HepG2 (cell line): ENCODE measurements around the gene ATRN. TPM values are rescaled to one million over a fixed set of nuclear protein-coding genes. Genes with fewer than 3 reads are reported as not detected.

Source experiments
- ATAC-seq: fragments of 200-7000 bp; cut with Tn5 transposase; 3 replicates; pipeline ENCODE4 v1.9.1; 2020; ENCODE audit warnings: mild to moderate bottlenecking, moderate library complexity
- BruUV-seq: library from RNA; stranded (reverse); fragments of 400-500 nt; replicated peaks from 2 replicates; lab custom pipeline; 2021; lab: Mats Ljungman, UMichigan
- CTCF ChIA-PET: fragments of 300-600 bp; formaldehyde crosslinking; extraction: SDS; loops from one replicate; lab custom pipeline; 2021; ENCODE audit warnings: low total read pairs, inconsistent platforms, low intra/inter-chr PET ratio; lab: Yijun Ruan, JAX
- POLR2A ChIA-PET: fragments of 350-600 bp; sonication (Branson Sonifier 250); formaldehyde crosslinking; loops from one replicate; lab custom pipeline; 2020; ENCODE audit warnings: antibody characterized with exemption, inconsistent platforms; lab: Yijun Ruan, JAX
- DNase-seq: peaks from one replicate; pipeline ENCODE4 v3.0.0-alpha.2; 2015; ENCODE audit warnings: low spot score
- FAIRE-seq: peaks from 3 replicates; lab custom pipeline; 2011; peaks lifted over from hg19 to GRCh38; lab: Jason Lieb, UNC
- H2AFZ ChIP-seq: one replicate; pipeline ENCODE4 v1.6.1; 2011; ENCODE audit warnings: low read length, inconsistent platforms
- H3K27ac ChIP-seq: fragments of 300-600 bp; 3 replicates; pipeline ENCODE4 v1.8.0; 2011; ENCODE audit warnings: mixed run types, mild to moderate bottlenecking, mixed read lengths, low read length, inconsistent platforms; ENCODE audit not compliant: insufficient read depth; ENCODE audit errors: extremely low read length
- H3K27me3 ChIP-seq, 2 experiments: fragments of 200-600 bp in 1 of 2; 2 replicates in 1 of 2; 3 replicates in 1 of 2; pipeline versions ENCODE4 v1.6.0 to v1.8.0; 2011; ENCODE audit warnings: low read length in 2 of 2, mild to moderate bottlenecking in 2 of 2, moderate library complexity in 2 of 2, inconsistent platforms in 1 of 2; ENCODE audit not compliant: insufficient read depth in 2 of 2, control insufficient read depth in 1 of 2
- H3K36me3 ChIP-seq, 2 experiments: fragments of 200-600 bp in 1 of 2; replicated peaks in 1 of 2; 2 replicates in 1 of 2; 3 replicates in 1 of 2; pipeline versions ENCODE4 v1.5.1 to v1.8.0; 2011; ENCODE audit warnings: low read length in 2 of 2, inconsistent platforms in 1 of 2; ENCODE audit not compliant: insufficient read depth in 2 of 2, control insufficient read depth in 1 of 2
- H3K4me1 ChIP-seq: 2 replicates; pipeline ENCODE4 v1.5.1; 2012; ENCODE audit warnings: low read length, inconsistent platforms; ENCODE audit not compliant: insufficient read depth
- H3K4me2 ChIP-seq: 2 replicates; pipeline ENCODE4 v1.6.0; 2011; ENCODE audit warnings: low read depth, low read length, inconsistent platforms
- H3K4me3 ChIP-seq, 3 experiments: fragments of 200-600 bp in 1 of 3; sonication (generic), shearing (Covaris generic) in 1 of 3; replicated peaks in 1 of 3; 2 replicates each; pipeline ENCODE4 v1.5.1; 2011 to 2016; ENCODE audit warnings: low read length in 3 of 3, inconsistent platforms in 2 of 3, low read depth in 2 of 3, mild to moderate bottlenecking in 2 of 3, control low read depth in 1 of 3, mixed read lengths in 1 of 3; ENCODE audit not compliant: insufficient read depth in 1 of 3
- H3K79me2 ChIP-seq: one replicate; pipeline ENCODE4 v1.6.1; 2011; ENCODE audit warnings: low read length, inconsistent platforms; ENCODE audit not compliant: insufficient read depth
- H3K9ac ChIP-seq: 2 replicates; pipeline ENCODE4 v1.6.0; 2011; ENCODE audit warnings: mild to moderate bottlenecking, low read depth, low read length, inconsistent platforms; ENCODE audit not compliant: insufficient read depth
- H3K9me3 ChIP-seq: 2 replicates; pipeline ENCODE4 v1.5.1; 2012; ENCODE audit warnings: mild to moderate bottlenecking, low read length
- H4K20me1 ChIP-seq: 2 replicates; pipeline ENCODE4 v1.6.0; 2011; ENCODE audit warnings: inconsistent platforms, mild to moderate bottlenecking, low read length, moderate library complexity; ENCODE audit not compliant: insufficient read depth
- AHR ChIP-seq: IDR thresholded peaks from 2 replicates; pipeline ENCODE4 v1.6.1; 2018; ENCODE audit warnings: missing genetic modification reagents, missing compliant biosample characterization
- HNRNPUL1 ChIP-seq: fragments of 200-400 bp; formaldehyde crosslinking; IDR thresholded peaks from 2 replicates; pipeline ENCODE4 v1.6.1; 2017; ENCODE audit warnings: low read depth, mild to moderate bottlenecking, low read length, moderate library complexity
- KDM5A ChIP-seq: fragments of 200-600 bp; sonication (generic); IDR thresholded peaks from 2 replicates; pipeline ENCODE4 v1.7.0; 2018; ENCODE audit warnings: antibody characterized with exemption, mild to moderate bottlenecking, low read length, borderline replicate concordance
- MATR3 ChIP-seq: sonication (generic); formaldehyde crosslinking; IDR thresholded peaks from 2 replicates; pipeline ENCODE4 v1.4.0; 2020; ENCODE audit warnings: missing genetic modification reagents
- MBD4 ChIP-seq: IDR thresholded peaks from 2 replicates; pipeline ENCODE4 v1.6.1; 2012; ENCODE audit warnings: low read length, inconsistent platforms, borderline replicate concordance
- NFRKB ChIP-seq: fragments of 450-650 bp; IDR thresholded peaks from 2 replicates; pipeline ENCODE4 v1.6.1; 2017
- PAF1 ChIP-seq: IDR thresholded peaks from 2 replicates; pipeline ENCODE4 v1.6.1; 2016; ENCODE audit warnings: missing genetic modification reagents, missing compliant biosample characterization
- SKIL ChIP-seq: sonication (generic); formaldehyde crosslinking; IDR thresholded peaks from 2 replicates; pipeline ENCODE4 v1.8.0; 2022; ENCODE audit warnings: missing genetic modification reagents, mild to moderate bottlenecking, moderate library complexity, borderline replicate concordance
- TBL1XR1 ChIP-seq: fragments of 150-350 bp; IDR thresholded peaks from 2 replicates; pipeline ENCODE4 v1.6.1; 2014; ENCODE audit warnings: borderline replicate concordance, low read length; ENCODE audit not compliant: partially characterized antibody
- TFE3 ChIP-seq: IDR thresholded peaks from 2 replicates; pipeline ENCODE4 v1.6.1; 2016
- TOE1 ChIP-seq: sonication (generic); formaldehyde crosslinking; IDR thresholded peaks from 2 replicates; pipeline ENCODE4 v1.4.0; 2020; ENCODE audit warnings: mild to moderate bottlenecking, missing genetic modification reagents
- ZFP36 ChIP-seq: fragments of 150-350 bp; IDR thresholded peaks from 2 replicates; pipeline ENCODE4 v1.6.1; 2018; ENCODE audit warnings: borderline replicate concordance, low read length, low read depth; ENCODE audit not compliant: partially characterized antibody
- ZFP90 ChIP-seq: sonication (generic); formaldehyde crosslinking; IDR thresholded peaks from 2 replicates; pipeline ENCODE4 v1.8.0; 2022; ENCODE audit warnings: missing genetic modification reagents, mild to moderate bottlenecking, inconsistent platforms, borderline replicate concordance
- ZFYVE20 ChIP-seq: sonication (generic); formaldehyde crosslinking; IDR thresholded peaks from 2 replicates; pipeline ENCODE4 v1.8.0; 2023; ENCODE audit warnings: low read depth, mild to moderate bottlenecking, moderate library complexity, missing genetic modification reagents, borderline replicate concordance
- ZNF224 ChIP-seq: sonication (generic); formaldehyde crosslinking; IDR thresholded peaks from 2 replicates; pipeline ENCODE4 v1.5.0; 2020; ENCODE audit warnings: mild to moderate bottlenecking, missing genetic modification reagents
- ZNF235 ChIP-seq: sonication (generic); formaldehyde crosslinking; IDR thresholded peaks from 2 replicates; pipeline ENCODE4 v1.8.1; 2023; ENCODE audit warnings: mild to moderate bottlenecking, missing genetic modification reagents, borderline replicate concordance
- ZNF569 ChIP-seq: sonication (generic); formaldehyde crosslinking; IDR thresholded peaks from 2 replicates; pipeline ENCODE4 v1.5.0; 2020; ENCODE audit warnings: mild to moderate bottlenecking, missing genetic modification reagents, moderate library complexity, borderline replicate concordance
- ZNF703 ChIP-seq: sonication (generic); formaldehyde crosslinking; IDR thresholded peaks from 2 replicates; pipeline ENCODE4 v1.5.1; 2020; ENCODE audit warnings: missing genetic modification reagents, mild to moderate bottlenecking, moderate library complexity, borderline replicate concordance
- ZNF879 ChIP-seq: sonication (generic); formaldehyde crosslinking; IDR thresholded peaks from 2 replicates; pipeline ENCODE4 v1.8.1; 2023; ENCODE audit warnings: missing genetic modification reagents
- WGBS: methylation state at CpG from one replicate; pipeline ENCODE4 v1.1.6; 2017; ENCODE audit warnings: low lambda C conversion rate; 5-methylcytosine and 5-hydroxymethylcytosine counted together
- in situ Hi-C: cut with HindIII; loops from 2 replicates; pipeline ENCODE4 v1.10.0; 2017; ENCODE audit warnings: low pct_unique_long_range_greater_than_20kb; ENCODE audit not compliant: extremely low pct_ligation_motif_present
- intact Hi-C: fragments of 100-400 bp; cut with micrococcal nuclease; formaldehyde crosslinking; loops from one replicate; pipeline ENCODE4 v1.10.0; 2022; ENCODE audit not compliant: unreplicated experiment
- polyA plus RNA-seq, 8 experiments: library from polyadenylated mRNA; depleted of rRNA in 3 of 8; stranded (reverse) in 7 of 8; unstranded in 1 of 8; fragments of >200 nt; fragmentation: Illumina TruSeq in 4 of 8; extraction: Trizol in 4 of 8; gene quantifications; 2 replicates each; pipeline versions ENCODE4 v1.2.1 to v1.2.3, GENCODE V29; 2011 to 2016; ENCODE audit warnings: low read depth in 4 of 8, missing spikeins in 1 of 8, mixed read lengths in 1 of 8; ENCODE audit not compliant: insufficient read depth in 1 of 8
- total RNA-seq, 5 experiments: library from RNA; depleted of rRNA; stranded (reverse); fragments of >200 nt; fragmentation: Illumina TruSeq; extraction: Trizol; gene quantifications; 2 replicates each; pipeline ENCODE4 v1.2.3, GENCODE V29; 2016; ENCODE audit warnings: low read depth in 1 of 5
- TF ChIP-seq, protein P1 (sequence below): sonication (generic); formaldehyde crosslinking; IDR thresholded peaks from 2 replicates; pipeline ENCODE4 v1.8.0; 2022; ENCODE audit warnings: mild to moderate bottlenecking, missing genetic modification reagents; ENCODE audit not compliant: insufficient replicate concordance

ATRN gene
- total and polyA plus RNA-seq, 2 of the 13 experiments (the other 11 are each of a cell fraction or from before 2014, with no cell fraction given) = 44.2 to 81.1 TPM

DNA sequence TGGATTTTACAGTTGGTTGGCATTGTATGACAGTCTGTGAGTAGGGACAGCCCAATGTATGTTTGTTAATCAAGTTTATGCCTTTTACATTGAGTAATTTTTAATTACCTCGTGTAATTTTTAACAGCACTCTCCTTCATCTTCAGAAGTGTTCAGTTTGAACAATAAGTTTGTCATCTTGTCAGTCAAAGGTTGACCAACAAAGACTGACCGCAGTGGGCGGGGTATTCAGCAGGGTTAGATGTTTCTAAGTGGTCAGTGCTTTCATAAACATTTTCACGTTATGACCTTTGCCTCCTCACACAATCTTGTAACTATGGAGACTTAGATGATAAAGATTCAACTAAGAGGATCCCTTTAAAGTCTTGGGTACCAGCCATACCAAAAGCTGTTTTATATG is 151.6 kb downstream of the ATRN start (continued):
- TF ChIP-seq KDM5A (no peak), ZFP36 (no peak), MBD4 (no peak)

GRCh38 chr20:3627476-3627875 is 156.7 kb downstream of the ATRN start:
- Histone ChIP-seq H3K4me2 (no peak overlapping the region), H2AFZ (no peak overlapping the region), H3K9me3 (no peaks in the 10 kb centered on the region), H3K36me3 (peaks cover 8 to 21% of the 10 kb centered on the region in 2 experiments; a peak in 2 of 5 replicates), H3K4me1 (peaks cover 33% of the 10 kb centered on the region), H3K79me2 (no peaks in the 10 kb centered on the region), H3K27me3 (no peaks in the 10 kb centered on the region), H3K27ac (no peak overlapping the region), H4K20me1 (peaks cover 5% of the 10 kb centered on the region), H3K9ac (no peak overlapping the region), H3K4me3 (no peak overlapping the region)
- in situ Hi-C loops = no loop called here
- POLR2A ChIA-PET = no interaction called here
- ATAC-seq (no peak), FAIRE-seq (no peak), DNase-seq (no peak)
- CTCF ChIA-PET = no interaction called here
- intact Hi-C loops = no loop called here
- BruUV-seq = no TSS peak
- WGBS = 93% methylated on average over 2 of the region's 2 CpGs
- TF ChIP-seq ZNF235 (CRISPR knock-in tag) = no peak
- no peak for TF ChIP-seq ZNF569 (CRISPR knock-in tag)
- TF ChIP-seq TFE3 = no peak
- TF ChIP-seq AHR (CRISPR knock-in tag) = no peak
- no peak for TF ChIP-seq MATR3
- no peak for TF ChIP-seq NFRKB
- no peak for TF ChIP-seq ZNF879 (CRISPR knock-in tag)
- no peak for TF ChIP-seq ZFP90 (CRISPR knock-in tag)
- no peak for TF ChIP-seq SKIL
- TF ChIP-seq ZFYVE20 (CRISPR knock-in tag) = no peak
- no peak for TF ChIP-seq HNRNPUL1
- TF ChIP-seq TOE1 = no peak
- TF ChIP-seq PAF1 (CRISPR knock-in tag) = no peak
- TF ChIP-seq, protein P1, sequence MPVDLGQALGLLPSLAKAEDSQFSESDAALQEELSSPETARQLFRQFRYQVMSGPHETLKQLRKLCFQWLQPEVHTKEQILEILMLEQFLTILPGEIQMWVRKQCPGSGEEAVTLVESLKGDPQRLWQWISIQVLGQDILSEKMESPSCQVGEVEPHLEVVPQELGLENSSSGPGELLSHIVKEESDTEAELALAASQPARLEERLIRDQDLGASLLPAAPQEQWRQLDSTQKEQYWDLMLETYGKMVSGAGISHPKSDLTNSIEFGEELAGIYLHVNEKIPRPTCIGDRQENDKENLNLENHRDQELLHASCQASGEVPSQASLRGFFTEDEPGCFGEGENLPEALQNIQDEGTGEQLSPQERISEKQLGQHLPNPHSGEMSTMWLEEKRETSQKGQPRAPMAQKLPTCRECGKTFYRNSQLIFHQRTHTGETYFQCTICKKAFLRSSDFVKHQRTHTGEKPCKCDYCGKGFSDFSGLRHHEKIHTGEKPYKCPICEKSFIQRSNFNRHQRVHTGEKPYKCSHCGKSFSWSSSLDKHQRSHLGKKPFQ = no peak
- no peak for TF ChIP-seq ZNF224 (CRISPR knock-in tag)
- TF ChIP-seq TBL1XR1 = no peak
- no peak for TF ChIP-seq ZNF703
